TTC549 (cell line): Measurements from ENCODE around the gene RGS3.

Experiments used
- FAIRE-seq: peaks from 2 replicates; lab custom pipeline; 2012; peaks lifted over from hg19 to GRCh38; lab: Jason Lieb, UNC

Gene RGS3

DNA sequence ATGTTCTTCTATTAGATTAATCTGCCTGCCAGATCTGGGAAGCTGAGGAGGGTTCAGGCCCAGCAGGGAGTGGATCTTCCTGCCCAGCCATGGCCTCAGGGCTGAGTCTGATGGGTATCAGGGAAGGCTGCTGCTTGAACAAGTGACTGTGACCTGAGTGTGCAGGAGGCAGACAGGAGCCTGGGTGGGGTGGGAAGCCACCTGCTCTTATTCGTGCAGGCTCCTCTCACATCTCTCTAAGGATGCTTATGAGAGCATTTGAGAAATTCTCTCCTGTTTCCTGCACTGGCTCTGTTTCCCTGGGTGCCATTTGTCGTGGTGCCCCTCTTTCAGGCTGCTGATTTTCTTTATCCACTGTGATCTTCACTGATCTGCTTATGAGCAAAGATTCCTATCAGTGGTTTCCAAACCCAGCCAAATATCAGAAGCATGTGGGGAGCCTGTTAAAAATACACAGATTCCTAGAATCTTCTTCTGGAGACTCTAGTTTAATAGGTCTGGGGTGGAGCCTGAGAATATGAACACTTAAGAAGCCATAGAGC, 2.1 kb downstream of the RGS3 start:
- no peak for FAIRE-seq

DNA sequence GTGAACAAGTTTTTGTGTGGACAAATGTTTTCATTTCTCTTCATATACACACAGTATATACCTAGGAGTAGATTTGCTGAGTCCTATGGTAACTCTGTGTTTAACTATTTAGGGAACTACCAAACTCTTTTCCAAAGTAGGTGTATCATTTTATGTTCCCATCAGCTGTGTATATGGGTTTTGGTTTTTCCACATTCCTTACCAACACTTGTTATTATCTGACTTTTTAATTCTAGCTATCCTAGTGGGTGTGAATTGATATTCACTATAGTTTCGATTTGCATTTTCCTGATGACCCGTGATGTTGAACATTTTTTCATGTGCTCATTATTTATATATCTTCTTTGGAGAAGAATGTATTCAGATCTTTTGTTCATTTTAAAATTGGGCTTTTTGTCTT, 3.7 kb downstream of the RGS3 start:
- FAIRE-seq, result no peak

DNA sequence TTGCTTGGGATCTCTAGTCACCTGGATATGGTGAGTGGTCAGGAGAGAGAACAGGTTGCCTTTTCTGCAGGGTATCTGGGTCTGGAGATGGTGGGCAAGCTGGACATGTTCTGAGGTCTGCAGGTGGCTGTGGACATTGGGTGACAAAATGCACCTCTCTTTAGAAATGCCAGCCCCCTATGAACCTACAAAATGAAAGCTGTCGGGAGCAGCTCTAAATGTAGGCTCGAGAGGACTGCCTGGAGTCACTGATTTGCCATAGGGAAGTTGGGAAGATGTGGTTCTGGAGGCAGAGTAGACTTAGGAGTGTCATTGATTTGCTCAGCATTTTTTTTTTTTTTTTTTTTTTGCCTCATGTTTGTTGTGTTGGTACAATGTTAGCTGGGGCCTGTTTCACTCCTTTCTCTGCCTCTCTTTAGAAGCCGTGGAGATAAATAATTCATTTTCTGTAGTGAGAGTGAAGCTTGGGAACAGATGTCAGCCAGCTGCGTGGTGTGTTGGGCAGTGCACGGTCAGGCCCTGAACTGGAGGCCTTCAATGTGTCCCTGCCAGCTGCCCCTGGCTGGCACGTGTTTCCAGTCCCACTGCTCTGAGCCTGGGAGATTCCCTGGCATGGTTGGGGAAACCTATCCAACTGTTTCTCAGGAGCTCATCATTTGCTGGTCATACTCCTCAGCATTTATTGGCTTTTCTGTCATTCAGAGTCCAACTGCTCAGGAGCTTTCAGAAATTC, 5.4 kb downstream of the RGS3 start:
- no peak for FAIRE-seq

DNA sequence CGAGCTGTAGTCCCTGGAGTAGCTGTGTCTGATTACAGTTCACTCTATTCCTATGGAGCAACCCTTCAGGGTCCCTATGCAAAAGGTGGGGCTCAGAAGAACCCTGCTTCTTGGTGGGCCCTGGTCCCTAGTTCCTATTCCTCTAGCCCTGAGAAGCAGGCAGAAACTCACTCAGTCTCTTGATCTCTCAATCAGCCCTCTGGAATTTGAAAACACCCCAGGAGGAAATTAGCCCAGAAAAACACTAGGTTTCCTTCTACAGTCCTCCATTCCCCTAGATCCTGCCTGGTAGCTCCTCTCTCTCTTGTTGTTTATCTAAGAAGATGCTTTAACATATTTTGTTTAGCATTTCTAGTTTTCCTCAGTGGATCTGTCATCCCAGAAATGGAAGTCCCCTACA, 7.6 kb downstream of the RGS3 start:
- no peak for FAIRE-seq

DNA sequence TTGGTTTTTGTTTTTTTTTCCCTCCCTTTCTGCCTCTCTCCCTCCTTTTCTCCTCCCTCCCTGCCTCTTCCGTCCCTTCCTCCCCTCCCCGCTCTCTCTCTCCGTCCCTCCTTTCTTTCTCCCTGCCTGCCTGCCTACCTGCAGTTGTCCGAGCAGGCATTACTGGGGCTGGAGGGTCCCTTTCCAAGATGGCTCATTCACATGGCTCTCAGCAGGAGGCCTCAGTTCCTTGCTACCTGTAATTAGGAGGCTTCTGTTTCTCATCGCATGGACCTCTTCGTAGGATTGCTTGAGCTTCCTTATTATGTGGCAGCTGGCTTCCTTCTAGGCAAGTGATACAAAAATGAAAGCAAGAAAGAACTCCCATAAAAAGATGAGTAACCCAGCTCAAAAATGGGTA, 8.0 kb downstream of the RGS3 start:
- FAIRE-seq, result no peak

DNA sequence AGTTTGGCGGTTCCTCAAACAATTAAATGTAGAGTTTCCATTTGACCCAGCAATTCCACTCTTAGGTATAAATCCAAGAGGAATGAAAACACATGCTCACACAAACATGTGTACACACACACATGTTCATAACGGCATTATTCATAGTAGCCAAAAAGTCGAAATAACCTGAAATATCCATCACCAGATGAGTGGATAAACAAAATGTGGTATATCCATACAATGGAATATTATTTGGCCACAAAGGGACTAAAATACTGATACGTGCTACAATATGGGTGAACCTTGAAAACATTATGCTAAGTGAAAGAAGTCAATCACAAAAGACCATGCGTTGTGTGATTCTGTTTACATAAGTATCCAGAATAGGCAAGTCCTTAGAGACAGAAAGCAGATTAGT, 8.7 kb downstream of the RGS3 start:
- FAIRE-seq, result no peak

DNA sequence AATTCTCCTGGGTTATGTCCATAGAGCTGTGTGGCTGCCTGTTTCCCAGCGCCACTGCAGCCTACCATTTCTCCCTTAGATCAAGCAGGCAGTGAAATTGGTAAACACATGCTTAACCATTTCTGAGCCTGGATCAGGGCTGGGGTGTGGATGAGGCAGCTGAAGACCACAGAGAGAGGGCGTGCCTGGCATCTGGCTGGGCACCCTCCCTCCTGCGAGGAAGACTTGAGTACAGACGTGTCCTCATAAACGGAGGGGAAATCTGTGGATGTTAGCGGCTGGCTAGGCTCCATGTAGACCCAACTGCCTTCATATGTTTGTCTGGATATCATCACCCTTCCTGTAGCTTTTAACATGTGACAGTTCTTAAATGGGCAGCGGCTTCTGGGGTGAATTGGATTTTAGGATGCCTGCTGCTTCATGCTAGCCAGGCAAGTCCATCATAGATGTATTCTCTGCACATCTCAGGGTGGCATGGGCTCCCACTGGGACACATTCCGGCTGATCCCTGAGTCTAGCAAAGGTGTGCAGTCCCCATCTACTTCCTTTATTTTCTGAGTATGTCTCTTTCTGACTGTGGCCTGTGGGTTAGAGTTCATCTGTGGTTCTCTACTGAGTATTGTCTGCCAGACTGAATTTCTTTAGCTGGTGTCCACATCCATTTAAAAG, 11.0 kb downstream of the RGS3 start:
- no peak for FAIRE-seq

DNA sequence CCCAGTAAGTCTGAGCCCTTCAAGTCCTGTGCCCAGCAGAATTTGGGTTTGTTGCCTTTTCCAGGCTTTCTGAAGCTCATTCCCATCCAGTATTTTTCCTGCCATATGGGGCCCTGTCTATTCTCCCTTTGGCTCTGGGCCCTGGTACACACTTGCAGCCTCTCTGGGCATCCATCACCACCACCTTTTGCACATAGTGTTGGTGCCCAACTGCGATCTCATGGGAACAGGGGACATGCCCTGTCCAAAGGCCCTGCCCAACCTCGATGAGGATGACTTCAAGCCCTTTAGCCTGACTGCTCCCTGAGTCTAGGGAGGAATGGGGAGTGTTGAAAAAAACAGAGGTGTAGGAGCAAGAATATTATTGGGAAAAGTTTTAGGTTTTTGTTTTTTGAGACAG, 11.5 kb downstream of the RGS3 start:
- FAIRE-seq, result no peak

DNA sequence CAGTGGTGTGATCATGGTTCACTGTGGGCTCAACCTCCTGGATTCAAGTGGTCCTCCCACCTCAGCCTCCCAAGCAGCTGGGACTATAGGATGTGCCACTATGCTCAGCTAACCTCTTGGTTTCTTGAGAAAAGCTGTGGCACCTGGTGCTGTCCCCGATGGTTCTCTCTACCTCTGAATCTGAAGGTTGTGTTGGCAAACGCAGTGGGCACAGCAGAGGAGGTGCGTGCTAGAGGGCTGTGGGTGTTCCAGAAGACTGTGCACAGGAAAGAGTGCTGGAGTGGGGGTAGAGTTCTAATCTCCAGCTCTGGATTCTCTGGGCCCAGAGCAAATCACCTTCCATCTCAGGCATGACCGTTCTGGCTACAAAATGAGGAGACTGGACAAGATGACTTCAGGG, 12.5 kb downstream of the RGS3 start:
- no peak for FAIRE-seq

DNA sequence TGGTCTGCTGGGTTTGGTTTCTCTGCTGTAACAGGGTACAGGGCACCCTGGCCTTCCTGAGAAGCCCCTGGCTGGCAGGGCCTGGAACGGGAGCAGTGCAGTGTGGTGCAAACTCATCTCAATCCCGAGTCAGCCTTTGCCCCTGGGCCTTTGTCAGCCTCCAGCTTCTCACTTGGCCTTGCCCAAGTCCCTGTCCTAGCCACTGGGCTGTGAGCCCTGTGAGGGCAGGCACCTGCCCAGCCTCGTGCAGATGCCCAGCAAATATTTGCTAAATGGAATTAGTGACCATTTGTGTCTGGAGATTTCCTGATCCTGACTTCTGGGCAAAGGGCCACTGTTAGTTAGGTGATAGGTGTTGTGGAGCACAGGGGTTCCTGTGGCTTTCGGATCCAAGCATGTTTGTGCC, 13.0 kb downstream of the RGS3 start:
- no peak for FAIRE-seq

DNA sequence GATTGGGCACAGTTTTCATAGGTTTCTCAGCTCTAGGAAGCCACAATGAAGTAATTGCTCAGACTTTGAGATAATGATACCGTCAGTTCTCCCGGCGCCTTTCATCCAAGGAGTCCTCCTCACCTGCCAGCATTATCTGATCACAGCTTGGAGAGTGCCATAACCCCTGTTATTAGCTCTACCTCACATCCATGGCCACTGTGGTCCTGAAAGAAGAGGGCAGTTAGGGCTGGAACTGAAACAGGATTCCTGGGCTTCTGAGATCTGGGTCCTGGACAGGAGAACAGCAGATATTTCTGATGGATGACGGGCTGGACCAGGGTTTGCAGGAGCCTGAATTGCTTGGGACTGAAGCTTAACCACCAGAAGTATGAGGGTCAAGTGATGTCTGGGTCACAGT, 13.5 kb downstream of the RGS3 start:
- FAIRE-seq, result no peak

DNA sequence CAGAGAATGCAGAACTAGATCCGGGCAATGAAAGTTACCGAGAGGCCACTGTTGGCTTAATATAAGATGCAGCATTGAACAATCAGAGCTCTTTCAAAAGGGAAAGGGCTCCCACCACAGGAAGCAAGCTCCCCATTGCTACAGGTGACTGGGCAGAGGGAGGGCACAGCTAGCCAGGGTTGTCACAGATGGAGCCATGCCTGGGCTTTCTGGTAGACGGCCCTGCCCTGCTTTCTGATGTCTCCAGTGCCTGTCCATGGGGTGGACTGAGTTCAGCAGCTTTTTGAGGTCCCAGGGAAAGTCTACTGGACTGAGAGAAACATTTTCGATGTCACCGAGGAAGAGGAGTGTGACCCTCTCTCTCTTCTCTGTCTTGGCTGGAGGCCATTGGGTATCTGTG, 14.1 kb downstream of the RGS3 start:
- FAIRE-seq, result no peak

DNA sequence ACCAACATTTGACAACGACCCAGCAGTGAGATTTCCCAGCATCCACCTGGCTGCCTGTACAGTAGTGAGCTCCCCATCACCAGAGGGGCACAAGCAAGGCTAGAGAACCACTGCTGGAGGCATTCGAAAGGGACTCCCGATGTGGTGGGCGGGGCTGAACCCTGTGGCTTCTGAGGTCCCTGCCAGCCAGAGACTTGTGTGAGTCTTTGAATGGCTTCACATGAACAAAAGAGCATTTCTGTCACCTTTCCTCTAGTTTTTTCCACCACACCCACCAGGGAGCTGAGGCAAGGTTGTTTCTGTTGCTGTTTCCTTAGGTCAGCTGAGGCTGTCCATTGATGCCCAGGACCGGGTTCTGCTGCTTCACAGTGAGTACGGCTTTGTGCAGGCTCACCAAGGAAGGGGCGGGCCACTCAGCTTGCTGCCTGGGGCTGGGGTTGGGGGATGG, 15.7 kb downstream of the RGS3 start:
- no peak for FAIRE-seq

DNA sequence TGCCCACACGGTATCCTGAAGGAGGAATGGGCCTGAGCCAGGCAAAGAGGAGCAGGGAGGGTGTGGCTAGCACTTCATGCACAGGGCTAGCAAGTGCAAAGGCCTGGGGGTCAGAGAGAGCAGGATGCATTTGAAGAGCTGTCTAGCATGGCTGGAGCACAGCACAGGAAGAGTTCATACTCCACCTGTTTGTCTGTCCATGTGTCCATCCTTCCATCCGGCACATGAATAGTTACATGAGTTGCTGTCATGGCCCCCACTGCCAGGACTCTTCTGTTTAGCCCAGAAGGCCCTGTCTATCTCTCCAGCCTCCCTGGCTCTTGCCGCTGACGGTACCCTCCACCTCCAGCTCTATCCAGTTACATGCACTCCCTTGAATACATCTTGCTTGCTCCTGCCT, 17.1 kb downstream of the RGS3 start:
- FAIRE-seq, result no peak

DNA sequence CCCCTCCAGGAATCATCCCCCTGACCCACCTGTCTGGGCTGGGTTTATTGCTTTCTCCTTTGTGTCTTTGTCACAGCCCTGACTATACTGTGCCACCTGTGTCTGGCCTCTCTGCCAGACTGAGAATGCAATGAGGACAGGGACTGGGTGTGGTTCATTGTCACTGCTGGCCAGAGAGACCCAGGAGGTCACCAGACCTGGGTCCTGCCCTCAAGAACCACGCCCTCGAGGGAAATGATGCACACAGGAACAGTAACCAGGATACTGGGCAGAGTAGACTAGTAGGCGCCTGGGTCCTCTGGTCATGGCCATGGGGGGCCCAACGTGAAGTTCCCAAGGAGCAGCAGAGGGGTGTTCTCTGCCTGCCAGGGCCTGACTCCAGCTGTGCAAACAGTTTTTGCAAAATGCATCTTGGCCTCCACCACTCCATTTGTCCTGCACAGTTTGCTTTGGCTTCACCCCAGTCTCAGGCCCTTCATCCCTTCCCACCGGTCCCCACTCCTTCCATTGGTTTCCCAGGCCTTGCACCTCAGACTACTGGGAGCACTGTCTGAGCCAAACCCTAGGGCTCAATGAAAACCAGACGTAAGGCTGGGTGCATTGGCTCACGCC, 17.8 kb downstream of the RGS3 start:
- no peak for FAIRE-seq

DNA sequence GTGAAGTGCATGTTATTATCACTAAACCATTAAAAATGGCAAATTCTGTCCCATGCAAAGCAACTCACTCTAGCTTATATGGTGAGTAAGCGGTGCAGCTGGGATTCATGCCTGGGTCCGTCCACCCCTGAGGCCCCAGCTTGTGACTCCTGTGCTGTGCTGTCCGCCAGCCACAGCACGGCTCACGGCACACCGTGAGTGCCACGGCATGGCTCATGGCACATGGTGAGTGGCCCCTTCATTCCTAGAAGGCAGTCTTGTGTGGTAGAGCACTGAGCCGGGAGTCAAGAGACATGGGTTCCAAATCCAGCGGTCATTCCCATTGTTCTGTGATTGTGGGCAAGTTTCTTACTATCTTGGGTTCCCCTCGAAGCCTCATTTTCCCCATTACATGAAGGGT, 18.8 kb downstream of the RGS3 start:
- no peak for FAIRE-seq

DNA sequence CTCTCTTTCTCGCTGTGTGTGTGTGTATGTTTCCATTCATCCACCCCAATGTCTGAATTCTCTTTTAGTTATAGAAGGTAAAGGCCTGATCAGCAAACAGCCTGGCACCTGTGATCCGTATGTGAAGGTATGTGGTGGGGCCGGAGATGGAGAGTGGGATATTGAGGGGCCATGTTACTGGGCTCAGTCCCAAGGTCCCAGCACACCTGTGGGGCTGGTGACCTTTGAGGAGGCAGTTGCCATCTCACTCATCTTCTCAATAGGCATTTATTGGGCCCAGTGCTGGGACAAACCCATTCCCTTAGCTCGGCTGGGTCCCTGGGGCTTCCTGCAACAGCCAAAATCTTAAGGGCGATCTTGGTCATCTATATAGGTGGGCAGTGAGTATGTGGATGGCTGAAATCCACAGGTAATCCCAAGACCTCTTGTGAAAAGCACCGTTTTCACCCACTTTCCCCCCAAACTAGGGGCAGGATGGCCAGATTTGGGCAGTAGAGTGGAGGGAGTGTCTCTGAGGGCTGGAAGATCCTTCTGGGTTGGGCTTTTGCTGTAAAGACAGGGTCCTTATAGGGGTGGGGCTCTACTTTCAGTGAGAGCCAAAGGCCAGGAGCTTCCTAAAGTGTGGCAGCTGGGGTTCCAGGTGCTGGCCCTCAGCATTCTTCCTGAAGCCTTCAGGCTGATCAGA, 19.6 kb downstream of the RGS3 start:
- no peak for FAIRE-seq

DNA sequence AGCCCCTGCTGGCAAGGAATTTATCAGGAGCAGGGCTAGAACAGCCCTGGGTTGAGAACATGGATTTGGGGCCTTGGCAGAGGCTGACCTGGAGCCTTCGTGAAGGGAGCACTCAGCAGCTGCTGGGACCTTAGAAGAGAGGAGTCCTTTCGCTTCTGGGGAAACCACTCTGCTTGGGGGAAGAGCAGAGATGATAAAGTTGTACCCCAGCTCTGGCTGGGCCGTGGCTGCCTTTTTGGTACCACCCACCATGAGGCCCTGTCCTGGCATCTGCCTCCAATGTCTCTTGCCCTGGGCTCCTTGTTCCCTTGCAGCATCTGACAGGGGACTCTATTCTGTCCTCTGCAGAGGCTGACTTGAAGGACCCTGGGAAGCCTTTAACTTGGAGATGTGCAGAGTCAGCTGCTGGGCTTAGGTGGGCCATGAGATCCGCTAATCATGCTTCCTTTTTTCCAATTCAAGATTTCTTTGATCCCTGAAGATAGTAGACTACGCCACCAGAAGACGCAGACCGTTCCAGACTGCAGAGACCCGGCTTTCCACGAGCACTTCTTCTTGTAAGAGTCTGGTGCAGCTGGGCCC, 20.2 kb downstream of the RGS3 start:
- FAIRE-seq, result no peak

DNA sequence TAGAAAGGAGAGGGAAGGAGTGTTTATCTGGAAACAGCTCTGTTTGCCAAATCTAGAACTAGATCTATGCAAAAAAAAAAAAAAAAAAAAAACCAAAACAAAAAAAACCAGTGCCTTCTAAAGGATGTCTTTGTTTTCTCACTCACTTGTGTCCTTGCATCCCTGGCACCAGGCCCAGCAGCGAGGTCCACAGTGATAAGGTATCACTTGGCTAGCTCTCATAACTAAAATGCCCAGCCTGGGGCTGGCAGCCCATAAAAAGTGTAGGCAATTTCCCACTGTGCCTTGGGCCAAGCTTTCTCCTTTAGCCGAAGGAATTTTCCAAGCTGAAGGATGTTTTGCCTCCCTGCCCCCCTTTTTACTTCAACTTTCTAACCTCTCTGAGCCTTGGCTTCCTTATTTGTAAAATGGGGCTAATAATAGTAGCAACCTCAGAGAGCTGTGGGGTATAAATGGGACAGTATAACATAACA, 20.8 kb downstream of the RGS3 start:
- no peak for FAIRE-seq

DNA sequence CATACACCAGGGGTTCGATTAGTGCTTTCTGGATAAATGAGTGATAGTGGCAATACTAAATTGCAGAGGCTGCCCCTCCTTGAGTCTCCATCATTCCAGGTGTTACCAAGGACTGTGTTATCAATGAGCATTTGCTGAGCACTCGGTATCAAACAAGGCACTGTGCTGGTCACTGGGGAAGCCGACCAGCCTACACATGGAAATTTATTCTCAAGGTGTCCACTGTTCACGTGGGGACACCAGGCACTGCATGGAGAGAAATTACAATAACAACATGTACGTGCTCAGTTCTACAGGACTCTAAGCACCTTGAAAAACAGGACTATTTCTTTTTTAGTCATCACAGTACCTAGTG, 22.2 kb downstream of the RGS3 start:
- no peak for FAIRE-seq

DNA sequence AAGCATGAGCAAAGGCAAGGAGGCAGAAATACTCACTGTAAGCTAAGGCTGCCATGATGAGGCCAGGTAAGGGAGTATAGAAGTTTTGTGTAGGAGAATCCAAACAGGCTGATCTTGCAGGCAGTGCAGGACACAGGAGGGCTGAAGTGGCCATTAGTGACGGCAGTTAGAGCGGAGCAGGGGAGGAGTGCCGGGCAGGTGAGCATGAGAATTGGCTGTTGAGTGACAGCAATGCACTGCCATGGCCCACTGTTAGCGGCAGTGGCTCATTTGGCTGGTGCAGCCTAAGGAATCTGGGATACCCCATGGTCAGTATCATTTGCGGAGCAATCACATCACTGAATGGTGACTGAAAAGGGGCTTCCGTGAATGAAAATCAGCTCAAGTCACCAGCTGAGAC, 22.8 kb downstream of the RGS3 start:
- FAIRE-seq, result no peak

DNA sequence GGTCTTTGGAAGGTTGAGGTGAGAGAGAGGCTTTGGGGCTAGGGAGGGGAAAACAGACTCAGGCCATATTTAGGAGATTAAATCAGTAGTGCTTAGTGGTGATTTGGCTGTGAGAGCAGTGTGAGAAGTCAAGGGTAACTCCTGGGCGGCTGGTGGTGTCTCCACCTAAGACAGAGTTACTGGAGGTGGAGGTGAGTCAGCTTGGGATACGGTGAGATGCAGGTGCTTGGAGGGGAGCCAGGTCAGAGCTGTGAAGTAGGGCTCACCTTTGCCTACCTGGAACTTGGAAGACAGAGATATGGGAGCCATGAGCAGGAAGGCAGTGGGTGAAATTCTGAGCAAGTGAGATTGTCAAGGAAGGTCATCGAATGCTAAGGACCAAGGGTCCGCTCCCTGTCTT, 24.5 kb downstream of the RGS3 start:
- no peak for FAIRE-seq

DNA sequence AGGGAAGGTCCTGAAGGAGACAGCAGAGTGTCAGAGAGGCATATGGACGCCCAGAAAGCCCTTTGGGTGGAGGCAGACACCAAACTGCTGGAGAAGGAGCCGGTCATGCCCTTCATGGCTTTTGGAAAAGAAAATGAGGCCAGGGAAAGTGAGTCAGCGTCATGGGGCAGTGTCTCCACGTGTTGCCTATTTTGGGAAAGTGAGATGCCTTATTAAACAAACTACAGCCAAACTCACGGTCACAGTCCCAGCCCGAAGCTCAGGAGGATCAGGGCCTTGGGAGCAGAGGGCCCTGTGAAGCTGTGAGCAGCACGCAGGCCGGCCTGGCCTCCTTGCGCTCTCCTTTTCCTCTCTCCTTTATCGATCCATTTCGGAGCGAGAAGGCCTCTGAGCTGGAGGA, 25.0 kb downstream of the RGS3 start:
- no peak for FAIRE-seq
